GM18517 (cell line): ENCODE results near the gene RUVBL2.

Source experiments
- ATAC-seq: cut with Tn5 transposase; IDR thresholded peaks from one replicate; pipeline ENCODE4 v1.9.1; 2021; ENCODE audit warnings: mild to moderate bottlenecking, moderate library complexity; ENCODE audit not compliant: unreplicated experiment

RUVBL2 gene

GRCh38 chr19:48963371-48964204 is 30.1 kb upstream of the RUVBL2 start:
- no peak for ATAC-seq

DNA sequence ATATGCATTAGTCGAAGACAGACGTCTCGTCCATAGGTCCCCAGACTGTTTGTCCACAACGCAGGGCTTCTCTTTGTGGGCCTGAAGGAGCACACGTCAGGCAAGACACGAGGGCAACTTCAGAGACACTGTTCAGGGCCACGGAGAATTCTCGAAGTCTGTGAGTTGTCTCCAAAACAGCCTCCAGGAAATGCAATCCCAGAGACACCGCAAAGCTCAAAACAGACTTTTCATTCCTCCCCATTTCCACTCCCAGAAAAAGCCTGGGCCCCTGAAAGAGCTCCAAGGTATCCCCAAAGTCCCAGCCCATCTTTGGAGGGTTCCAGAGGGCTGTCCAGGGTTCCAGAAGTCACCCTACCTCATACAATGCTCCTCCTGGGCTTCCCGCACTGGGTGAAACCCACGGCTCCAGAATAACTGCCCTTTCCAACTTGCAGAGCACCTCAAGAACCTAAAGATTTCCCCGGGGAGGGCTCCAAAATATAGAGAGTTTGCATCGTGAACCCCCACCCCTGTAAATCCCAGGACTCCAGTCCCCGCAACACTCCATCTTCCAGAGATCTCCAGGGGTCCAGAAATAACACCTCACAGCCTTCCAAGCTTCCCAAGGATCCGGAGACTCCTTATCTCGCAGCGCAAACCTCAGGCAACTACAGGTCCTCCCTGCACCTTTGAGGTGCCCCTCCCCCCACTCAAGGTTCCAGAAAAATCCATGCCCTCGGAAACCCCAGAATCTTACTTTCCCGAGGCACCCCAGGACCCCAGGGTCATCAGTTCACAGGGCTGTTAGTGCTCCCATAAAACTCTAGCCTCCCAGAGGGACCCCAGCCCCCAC is 29.3 kb upstream of the RUVBL2 start:
- no peak for ATAC-seq

DNA sequence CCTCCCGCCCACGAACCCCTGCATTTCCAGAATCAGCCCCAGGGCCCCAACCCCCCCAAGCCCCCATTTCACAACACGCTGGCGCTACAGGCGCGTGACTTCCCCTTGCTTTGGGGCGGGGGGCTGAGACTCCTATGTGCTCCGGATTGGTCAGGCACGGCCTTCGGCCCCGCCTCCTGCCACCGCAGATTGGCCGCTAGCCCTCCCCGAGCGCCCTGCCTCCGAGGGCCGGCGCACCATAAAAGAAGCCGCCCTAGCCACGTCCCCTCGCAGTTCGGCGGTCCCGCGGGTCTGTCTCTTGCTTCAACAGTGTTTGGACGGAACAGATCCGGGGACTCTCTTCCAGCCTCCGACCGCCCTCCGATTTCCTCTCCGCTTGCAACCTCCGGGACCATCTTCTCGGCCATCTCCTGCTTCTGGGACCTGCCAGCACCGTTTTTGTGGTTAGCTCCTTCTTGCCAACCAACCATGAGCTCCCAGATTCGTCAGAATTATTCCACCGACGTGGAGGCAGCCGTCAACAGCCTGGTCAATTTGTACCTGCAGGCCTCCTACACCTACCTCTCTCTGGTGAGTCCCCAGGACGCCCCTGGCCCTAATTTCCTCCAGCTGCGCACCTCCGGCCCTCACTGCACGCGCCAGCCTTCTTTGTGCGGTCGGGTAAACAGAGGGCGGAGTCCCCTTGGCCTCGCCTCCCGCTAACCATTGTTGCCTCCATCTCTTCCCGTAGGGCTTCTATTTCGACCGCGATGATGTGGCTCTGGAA is 28.5 kb upstream of the RUVBL2 start, which contains the start of gene FTL:
FTL (plus strand) TSS at position 270 of the 766 bp plus-strand sequence; CDS start at position 469, 199 bp downstream.
- ATAC-seq, result peak; percentile 48

DNA sequence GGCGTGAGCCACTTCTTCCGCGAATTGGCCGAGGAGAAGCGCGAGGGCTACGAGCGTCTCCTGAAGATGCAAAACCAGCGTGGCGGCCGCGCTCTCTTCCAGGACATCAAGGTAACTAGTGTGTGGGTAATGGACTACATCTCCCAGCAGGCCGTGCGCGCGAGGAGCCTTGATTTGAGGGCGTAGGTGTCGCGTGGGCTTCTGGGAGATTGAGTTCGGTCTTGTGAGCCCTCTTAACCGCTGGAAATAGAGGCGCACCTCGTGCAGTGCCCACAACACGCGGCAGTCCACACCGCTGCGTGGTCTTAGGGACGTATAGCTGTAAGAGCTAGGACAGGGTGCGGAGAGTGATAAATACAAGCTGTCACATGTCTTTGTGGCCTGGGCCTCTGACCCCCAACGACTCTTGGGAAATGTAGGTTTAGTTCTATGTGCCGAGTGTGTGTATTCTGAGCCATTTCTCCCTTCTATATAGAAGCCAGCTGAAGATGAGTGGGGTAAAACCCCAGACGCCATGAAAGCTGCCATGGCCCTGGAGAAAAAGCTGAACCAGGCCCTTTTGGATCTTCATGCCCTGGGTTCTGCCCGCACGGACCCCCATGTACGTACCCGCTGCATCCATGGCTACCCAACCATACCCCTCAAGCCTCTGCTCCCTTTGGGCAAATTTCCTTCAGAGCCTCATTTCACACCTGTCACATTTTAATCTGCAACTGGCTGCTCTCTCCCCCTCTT is 27.7 kb upstream of the RUVBL2 start:
- peak; percentile 25 for ATAC-seq

GRCh38 chr19:48966541-48967345 is 26.9 kb upstream of the RUVBL2 start:
- no peak for ATAC-seq

DNA sequence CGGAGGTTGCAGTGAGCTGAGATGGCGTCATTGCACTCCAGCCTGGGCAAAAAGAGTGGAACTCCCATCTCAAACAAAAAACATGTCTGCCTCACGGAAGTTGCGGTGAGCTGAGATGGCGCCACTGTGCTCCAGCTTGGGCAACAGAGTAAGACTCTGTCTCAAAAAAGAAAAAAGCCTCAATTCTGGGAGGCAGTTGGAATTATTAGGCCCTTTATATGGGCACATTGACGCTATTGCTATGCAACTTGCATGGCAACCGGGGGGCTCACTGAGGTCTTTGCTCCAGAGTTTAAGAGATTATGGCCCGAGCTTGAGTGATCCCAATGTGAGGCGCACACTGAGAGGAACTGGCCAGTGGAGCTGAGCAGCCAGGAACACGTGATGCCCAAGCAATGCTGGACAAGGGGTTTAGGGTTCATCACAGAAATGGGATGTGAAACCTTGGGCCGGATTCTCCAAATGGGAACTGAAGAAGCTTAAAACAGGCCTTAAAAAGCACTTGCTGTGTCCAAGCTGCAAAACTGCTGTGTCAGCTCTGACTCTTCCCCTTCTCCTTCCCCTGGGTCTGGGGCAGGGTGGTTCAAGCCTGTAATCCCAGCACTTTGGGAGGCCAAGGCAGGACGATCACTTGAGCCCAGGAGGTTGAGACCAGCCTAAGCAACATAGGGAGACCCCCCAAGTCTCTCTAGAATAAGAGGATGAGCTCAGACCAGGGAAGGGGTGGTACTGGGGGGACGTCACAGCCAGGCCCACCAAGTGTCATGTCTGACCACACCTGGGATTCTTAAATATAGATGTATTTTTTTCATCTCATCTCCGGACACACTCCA is 26.1 kb upstream of the RUVBL2 start:
- ATAC-seq, result no peak

GRCh38 chr19:48968179-48968661 is 25.5 kb upstream of the RUVBL2 start:
- no peak for ATAC-seq

DNA sequence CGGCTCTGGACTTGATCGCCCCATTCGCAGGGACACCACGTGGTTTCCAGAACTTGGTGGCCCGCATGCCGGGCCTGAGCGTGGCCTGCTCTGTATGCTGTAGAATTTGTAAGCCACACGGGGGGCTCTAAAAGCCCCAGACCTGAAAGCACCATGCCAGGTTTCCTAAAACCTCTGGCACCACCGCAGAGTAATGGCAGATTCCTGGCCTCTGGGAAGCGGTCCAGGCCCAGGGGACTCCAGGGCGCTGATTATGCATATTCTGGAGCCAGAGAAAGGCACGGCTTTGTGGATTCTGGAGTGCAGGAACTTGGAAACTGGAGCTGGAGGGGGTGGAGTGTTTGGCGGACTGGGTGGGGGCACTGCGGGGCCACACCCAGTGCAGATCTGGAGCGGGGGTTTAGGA is 24.9 kb upstream of the RUVBL2 start:
- ATAC-seq, result no peak

- no peak for ATAC-seq
These were observed 24.2 kb upstream of the RUVBL2 start for GRCh38 chr19:48969276-48970138.

DNA sequence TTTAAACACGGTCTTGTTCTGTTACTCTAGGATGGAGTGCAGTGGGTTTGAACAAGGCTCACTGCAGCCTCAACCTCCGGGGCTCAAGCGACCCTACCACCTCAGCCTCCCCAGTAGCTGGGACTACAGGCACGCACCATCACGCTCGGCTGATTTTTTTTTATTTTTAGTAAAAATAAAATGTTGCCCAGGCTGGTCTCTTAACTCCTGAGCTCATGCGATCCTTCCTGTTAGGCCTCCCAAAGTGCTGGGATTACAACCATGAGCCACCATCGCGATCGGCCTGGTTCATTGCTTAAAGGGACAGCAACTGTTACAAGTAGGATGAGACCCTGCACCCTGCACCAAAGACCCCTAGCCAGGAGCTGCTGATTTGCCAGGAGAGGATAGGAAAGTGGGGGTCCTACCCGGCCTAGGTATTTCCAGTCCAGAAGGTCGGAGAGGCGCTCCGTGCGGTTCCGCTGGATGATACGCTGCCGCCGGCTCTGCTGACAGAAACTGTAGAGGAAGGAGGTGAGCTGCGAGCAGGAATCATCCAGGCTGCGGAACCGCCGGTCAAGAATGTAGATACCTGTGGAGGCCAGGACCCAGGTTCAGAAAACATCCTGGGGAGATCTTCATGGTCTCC is 23.4 kb upstream of the RUVBL2 start:
- no peak for ATAC-seq

- peak; percentile 44 for ATAC-seq
These were observed 22.7 kb upstream of the RUVBL2 start for GRCh38 chr19:48970923-48971395.

GRCh38 chr19:48975947-48976847 is 17.5 kb upstream of the RUVBL2 start:
- ATAC-seq, result no peak

- ATAC-seq, result no peak
These were observed 16.6 kb upstream of the RUVBL2 start for GRCh38 chr19:48977061-48977460.

DNA sequence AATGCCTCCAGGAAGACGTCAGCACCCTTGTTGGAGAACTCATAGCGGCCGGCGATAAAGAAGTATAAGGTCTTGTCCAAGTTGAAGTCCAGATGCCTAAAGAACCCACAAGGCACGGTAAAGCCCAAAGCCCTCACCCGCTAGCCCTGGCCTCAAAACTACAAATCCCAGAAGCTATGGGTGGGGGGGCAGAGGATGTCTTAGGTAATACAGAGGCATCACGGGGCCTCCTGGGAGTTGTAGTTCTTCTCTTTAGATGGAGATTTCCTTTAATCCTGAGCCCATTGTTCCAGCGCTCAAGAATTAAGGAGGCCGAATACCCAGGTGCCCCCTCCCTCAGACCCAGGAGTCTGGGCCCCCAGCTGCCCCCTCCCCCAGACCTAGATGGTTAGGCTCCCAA is 11.4 kb upstream of the RUVBL2 start:
- no peak for ATAC-seq

DNA sequence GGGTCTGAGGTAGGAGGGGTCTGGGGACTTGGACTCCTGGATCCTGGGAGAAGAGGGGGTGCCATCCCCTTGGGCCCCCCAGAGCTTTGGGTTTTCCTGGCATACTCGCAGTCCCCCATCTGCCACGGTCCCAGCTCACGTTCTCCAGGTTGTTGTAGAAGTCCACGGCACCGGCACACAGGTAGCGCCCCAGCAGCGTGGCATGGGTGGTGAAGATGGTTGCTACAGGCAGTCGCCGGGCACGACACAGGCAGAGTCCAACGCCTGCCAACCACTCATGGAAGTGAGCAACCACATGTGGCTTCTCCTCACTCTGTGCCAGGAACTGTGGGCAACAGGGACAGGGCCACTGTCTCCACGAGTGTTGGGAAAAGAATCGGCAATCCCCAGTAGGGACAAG is 8.0 kb upstream of the RUVBL2 start:
- ATAC-seq, result no peak

- no peak for ATAC-seq
These were observed 7.5 kb upstream of the RUVBL2 start for GRCh38 chr19:48986211-48986610.
